GM23338 (cell line): ENCODE results near the gene FLVCR1. TPM values are rescaled to one million over a fixed set of nuclear protein-coding genes. Genes with fewer than 3 reads are reported as not detected.

Source experiments
- ATAC-seq: fragments of 200-7000 bp; cut with Tn5 transposase; 3 replicates; pipeline ENCODE4 v1.9.1; 2020
- DNase-seq: peaks from one replicate; pipeline ENCODE4 v3.0.0-alpha.2; 2015; ENCODE audit warnings: low spot score
- H2AFZ ChIP-seq: fragments of 200-600 bp; sonication (generic); 2 replicates; pipeline ENCODE4 v1.8.0; 2016; ENCODE audit warnings: antibody characterized with exemption, mild to moderate bottlenecking, moderate library complexity
- H3F3A ChIP-seq: fragments of 200-600 bp; sonication (generic); replicated peaks from 2 replicates; pipeline ENCODE4 v1.8.0; 2017; ENCODE audit warnings: antibody characterized with exemption, mixed run types, low read depth
- H3K27ac ChIP-seq: fragments of 200-600 bp; sonication (generic); 2 replicates; pipeline ENCODE4 v1.6.1; 2016; ENCODE audit warnings: low read depth
- H3K27me3 ChIP-seq: fragments of 200-600 bp; sonication (generic); 2 replicates; pipeline ENCODE4 v1.8.0; 2016; ENCODE audit warnings: mild to moderate bottlenecking, mixed run types, moderate library complexity; ENCODE audit not compliant: insufficient read depth
- H3K36me3 ChIP-seq: fragments of 200-600 bp; sonication (generic); 2 replicates; pipeline ENCODE4 v1.8.0; 2016; ENCODE audit warnings: mild to moderate bottlenecking; ENCODE audit not compliant: insufficient read depth
- H3K4me1 ChIP-seq: fragments of 200-600 bp; sonication (generic); 2 replicates; pipeline ENCODE4 v1.8.0; 2016; ENCODE audit warnings: mild to moderate bottlenecking, moderate library complexity; ENCODE audit not compliant: insufficient read depth
- H3K4me2 ChIP-seq: fragments of 200-600 bp; sonication (generic); 2 replicates; pipeline ENCODE4 v1.7.1; 2017; ENCODE audit warnings: mixed run types
- H3K4me3 ChIP-seq: fragments of 200-600 bp; sonication (generic); 2 replicates; pipeline ENCODE4 v1.6.1; 2016; ENCODE audit warnings: mixed run types
- H3K79me2 ChIP-seq: fragments of 200-600 bp; sonication (generic); replicated peaks from 2 replicates; pipeline ENCODE4 v1.8.0; 2017; ENCODE audit warnings: mild to moderate bottlenecking; ENCODE audit not compliant: insufficient read depth
- H3K9me2 ChIP-seq: fragments of 200-600 bp; sonication (generic); 2 replicates; pipeline ENCODE4 v1.8.0; 2017; ENCODE audit not compliant: insufficient read depth
- H4K20me1 ChIP-seq: fragments of 200-600 bp; sonication (generic); replicated peaks from 2 replicates; pipeline ENCODE4 v1.8.0; 2017; ENCODE audit warnings: mild to moderate bottlenecking; ENCODE audit not compliant: insufficient read depth
- H3K27ac Mint-ChIP-seq: 2 replicates; pipeline ENCODE4 v1.8.0; 2020; ENCODE audit warnings: inconsistent platforms, mild to moderate bottlenecking, moderate library complexity, mixed read lengths
- H3K27me3 Mint-ChIP-seq: 3 replicates; pipeline ENCODE4 v1.8.0; 2022; ENCODE audit warnings: low read depth, mild to moderate bottlenecking, moderate library complexity, mixed read lengths, inconsistent platforms; ENCODE audit not compliant: insufficient read depth, poor library complexity
- H3K36me3 Mint-ChIP-seq: 3 replicates; pipeline ENCODE4 v1.8.0; 2021; ENCODE audit warnings: low read depth, mild to moderate bottlenecking, inconsistent platforms, moderate library complexity, mixed read lengths
- H3K4me1 Mint-ChIP-seq: 3 replicates; pipeline ENCODE4 v1.8.0; 2020; ENCODE audit warnings: mild to moderate bottlenecking, inconsistent platforms, mixed read lengths
- H3K4me3 Mint-ChIP-seq: 3 replicates; pipeline ENCODE4 v1.8.0; 2021; ENCODE audit warnings: moderate library complexity, mild to moderate bottlenecking, inconsistent platforms, mixed read lengths
- H3K9me3 Mint-ChIP-seq: 3 replicates; pipeline ENCODE4 v1.8.0; 2020; ENCODE audit warnings: moderate library complexity, mild to moderate bottlenecking, inconsistent platforms, mixed read lengths
- CREB1 ChIP-seq: fragments of 250-450 bp; sonication (Bioruptor Pico); IDR thresholded peaks from 2 replicates; pipeline ENCODE4 v1.5.0; 2020; ENCODE audit warnings: low read depth, mild to moderate bottlenecking, moderate library complexity
- EZH2 ChIP-seq: fragments of 200-600 bp; sonication (generic); IDR thresholded peaks from one replicate; pipeline ENCODE4 v1.8.0; 2017; ENCODE audit warnings: antibody characterized with exemption, mild to moderate bottlenecking, low read depth; ENCODE audit not compliant: unreplicated experiment
- EZH2phosphoT487 ChIP-seq: fragments of 200-600 bp; sonication (generic); IDR thresholded peaks from one replicate; pipeline ENCODE4 v1.8.1; 2018; ENCODE audit warnings: antibody characterized with exemption; ENCODE audit not compliant: unreplicated experiment
- JUNB ChIP-seq: IDR thresholded peaks from one replicate; pipeline ENCODE4 v1.6.1; 2016; ENCODE audit warnings: antibody characterized with exemption; ENCODE audit not compliant: unreplicated experiment
- NANOG ChIP-seq: IDR thresholded peaks from 2 replicates; pipeline ENCODE4 v1.6.1; 2016; ENCODE audit warnings: antibody characterized with exemption, borderline replicate concordance
- POLR2AphosphoS5 ChIP-seq: IDR thresholded peaks from 2 replicates; pipeline ENCODE4 v1.6.1; 2016; ENCODE audit warnings: antibody characterized with exemption, low read depth
- STAT1 ChIP-seq: IDR thresholded peaks from one replicate; pipeline ENCODE4 v1.6.1; 2016; ENCODE audit warnings: antibody characterized with exemption; ENCODE audit not compliant: unreplicated experiment
- ZNF114 ChIP-seq: fragments of 250-450 bp; sonication (Bioruptor Pico); IDR thresholded peaks from 2 replicates; pipeline ENCODE4 v1.5.0; 2020; ENCODE audit warnings: mild to moderate bottlenecking, moderate library complexity
- polyA plus RNA-seq: library from polyadenylated mRNA; unstranded; fragments of >200 nt; fragmentation: Nextera tagmentation; extraction: Ambion mirVana; gene quantifications from 2 replicates; pipeline ENCODE4 v1.2.1, GENCODE V29; 2016
- total RNA-seq: library from RNA; depleted of rRNA; stranded (reverse); fragments of >200 nt; shearing (Covaris generic); gene quantifications from 2 replicates; pipeline ENCODE4 v1.2.3, GENCODE V29; 2014
- TF ChIP-seq, protein P1 (sequence below), 2 experiments: fragments of 200-600 bp in 1 of 2; sonication (generic) in 1 of 2; conservative IDR thresholded peaks; 2 replicates each; pipeline versions ENCODE4 v1.5.1 to v1.6.1; 2016 to 2017; ENCODE audit warnings: antibody characterized with exemption in 2 of 2, low read depth in 2 of 2, mild to moderate bottlenecking in 2 of 2, moderate library complexity in 1 of 2
- TF ChIP-seq, protein P2 (sequence below): IDR thresholded peaks from one replicate; pipeline ENCODE4 v1.6.1; 2018; ENCODE audit warnings: antibody characterized with exemption; ENCODE audit not compliant: unreplicated experiment

The FLVCR1 gene
- total and polyA plus RNA-seq, 2 experiments from 2014 or later: 60.5 to 93.5 TPM

DNA sequence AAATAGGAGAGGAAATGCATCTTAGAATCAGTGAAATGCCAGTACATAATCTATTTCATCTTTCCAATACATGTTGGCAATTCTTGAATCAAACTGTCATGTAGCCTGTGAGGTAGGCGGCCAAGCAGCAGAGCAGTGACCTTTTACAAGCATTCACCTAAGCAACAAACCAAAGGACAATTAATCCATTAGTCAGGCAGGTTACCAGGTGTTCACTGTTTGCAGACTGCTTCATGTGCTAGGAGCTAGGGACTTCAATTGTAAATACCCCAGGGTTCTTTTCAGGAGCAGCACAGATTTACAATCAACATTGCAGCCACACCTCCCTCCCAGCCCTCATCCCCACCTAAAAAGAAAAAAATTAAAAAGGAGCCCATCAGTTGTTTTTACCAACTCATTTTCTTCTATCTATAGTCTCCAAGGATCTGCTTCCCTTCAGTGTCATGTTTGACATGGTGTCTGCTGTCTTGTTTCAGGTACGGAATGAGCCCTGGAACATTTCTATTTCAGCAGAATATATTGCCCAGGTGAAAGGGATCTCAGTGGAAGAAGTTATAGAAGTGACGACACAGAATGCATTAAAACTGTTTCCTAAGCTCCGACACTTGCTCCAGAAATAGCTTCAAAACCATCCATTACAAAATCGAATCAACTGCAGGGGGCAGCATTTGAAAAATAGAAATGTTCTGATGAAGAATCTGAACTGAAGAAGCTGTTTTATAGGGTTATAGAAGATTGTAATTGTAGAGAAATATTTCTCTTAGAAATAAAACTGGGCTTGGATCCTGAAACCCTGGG is 43.3 kb upstream of the FLVCR1 start:
- Histone ChIP-seq H2AFZ (no peak overlapping the region), H3K4me3 (no peak overlapping the region), H4K20me1 (no peaks in the 10 kb centered on the region), H3F3A (no peaks in the 10 kb centered on the region), H3K9me2 (no peaks in the 10 kb centered on the region), H3K27ac (0 out of 2 replicates have a peak overlapping the region, but pooled peaks have one; percentile 1), H3K79me2 (no peaks in the 10 kb centered on the region), H3K27me3 (no peaks in the 10 kb centered on the region), H3K36me3 (no peaks in the 10 kb centered on the region), H3K4me1 (peaks cover 16% of the 10 kb centered on the region; the same call in 1 of the 2 replicates), H3K4me2 (no peak overlapping the region)
- ATAC-seq (peak; percentile 68), DNase-seq (peak; percentile 34)
- H3K36me3 Mint-ChIP-seq: no peaks in the 10 kb centered on the region; the same call in 2 of the 3 replicates
- peak overlapping the region; percentile 70; the same call in 1 of the 2 replicates for H3K27ac Mint-ChIP-seq
- TF ChIP-seq, protein P1, sequence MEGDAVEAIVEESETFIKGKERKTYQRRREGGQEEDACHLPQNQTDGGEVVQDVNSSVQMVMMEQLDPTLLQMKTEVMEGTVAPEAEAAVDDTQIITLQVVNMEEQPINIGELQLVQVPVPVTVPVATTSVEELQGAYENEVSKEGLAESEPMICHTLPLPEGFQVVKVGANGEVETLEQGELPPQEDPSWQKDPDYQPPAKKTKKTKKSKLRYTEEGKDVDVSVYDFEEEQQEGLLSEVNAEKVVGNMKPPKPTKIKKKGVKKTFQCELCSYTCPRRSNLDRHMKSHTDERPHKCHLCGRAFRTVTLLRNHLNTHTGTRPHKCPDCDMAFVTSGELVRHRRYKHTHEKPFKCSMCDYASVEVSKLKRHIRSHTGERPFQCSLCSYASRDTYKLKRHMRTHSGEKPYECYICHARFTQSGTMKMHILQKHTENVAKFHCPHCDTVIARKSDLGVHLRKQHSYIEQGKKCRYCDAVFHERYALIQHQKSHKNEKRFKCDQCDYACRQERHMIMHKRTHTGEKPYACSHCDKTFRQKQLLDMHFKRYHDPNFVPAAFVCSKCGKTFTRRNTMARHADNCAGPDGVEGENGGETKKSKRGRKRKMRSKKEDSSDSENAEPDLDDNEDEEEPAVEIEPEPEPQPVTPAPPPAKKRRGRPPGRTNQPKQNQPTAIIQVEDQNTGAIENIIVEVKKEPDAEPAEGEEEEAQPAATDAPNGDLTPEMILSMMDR (conservative IDR thresholded peaks at IDR 0.05; ENCODE audit: low read depth in 2 of 2): peak; percentile 36 to 57
- no peak for TF ChIP-seq EZH2phosphoT487
- H3K27me3 Mint-ChIP-seq: no peaks in the 10 kb centered on the region
- no peak overlapping the region for H3K4me3 Mint-ChIP-seq
- no peaks in the 10 kb centered on the region for H3K9me3 Mint-ChIP-seq
- H3K4me1 Mint-ChIP-seq: peaks cover 14% of the 10 kb centered on the region; the same call in 2 of the 3 replicates

DNA sequence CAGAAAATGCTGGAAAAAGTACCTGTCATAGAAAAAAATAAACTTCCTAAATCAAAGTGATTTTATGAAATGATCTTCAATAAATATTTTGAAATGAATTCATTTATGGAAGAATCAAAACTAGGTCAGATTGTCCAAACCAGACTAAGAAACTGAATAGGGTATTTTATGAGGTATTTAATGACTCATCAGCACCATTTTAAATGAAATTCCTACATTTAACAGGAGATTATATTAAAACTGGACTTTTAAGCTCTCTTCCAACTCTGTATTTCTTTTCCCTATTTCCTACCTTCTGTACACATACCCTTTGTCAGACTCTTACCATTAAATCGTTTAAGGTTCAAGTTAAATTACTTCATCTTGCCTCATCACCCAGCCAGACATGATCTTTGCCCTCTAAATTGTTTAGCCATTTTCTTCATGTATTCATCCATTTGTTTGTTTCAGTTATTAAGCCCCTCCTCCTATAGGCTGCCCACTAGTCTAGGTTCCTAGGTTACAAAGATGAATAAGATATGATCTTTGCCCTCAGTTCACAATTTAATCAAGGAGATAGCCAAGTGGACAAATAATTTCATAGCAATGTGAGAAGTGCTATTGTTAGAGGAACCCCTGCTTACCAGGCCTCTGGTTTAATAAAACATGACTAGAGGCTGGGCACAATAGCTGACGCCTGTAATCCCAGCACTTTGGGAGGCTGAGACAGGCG is 41.4 kb upstream of the FLVCR1 start:
- Histone ChIP-seq H3K36me3 (no peaks in the 10 kb centered on the region), H3K4me3 (no peak overlapping the region), H3K27me3 (no peaks in the 10 kb centered on the region), H4K20me1 (no peaks in the 10 kb centered on the region), H3K79me2 (no peaks in the 10 kb centered on the region), H3K4me2 (no peak overlapping the region), H3K4me1 (peaks cover 17% of the 10 kb centered on the region; the same call in 1 of the 2 replicates), H3K9me2 (no peaks in the 10 kb centered on the region), H3F3A (no peaks in the 10 kb centered on the region), H3K27ac (no peak overlapping the region), H2AFZ (no peak overlapping the region)
- Mint-ChIP-seq H3K9me3 (no peaks in the 10 kb centered on the region), H3K36me3 (no peaks in the 10 kb centered on the region), H3K27me3 (no peaks in the 10 kb centered on the region), H3K4me1 (peaks cover 15% of the 10 kb centered on the region; the same call in 2 of the 3 replicates), H3K27ac (no peak overlapping the region), H3K4me3 (no peak overlapping the region)
- ATAC-seq (no peak), DNase-seq (no peak)
- TF ChIP-seq STAT1 (no peak), CREB1 (CRISPR knock-in tag) (no peak), POLR2AphosphoS5 (no peak), EZH2 (no peak), EZH2phosphoT487 (no peak), NANOG (no peak), ZNF114 (CRISPR knock-in tag) (no peak), JUNB (no peak)
- TF ChIP-seq, protein P1 (conservative IDR thresholded peaks at IDR 0.05; ENCODE audit: low read depth in 2 of 2): no peak
- TF ChIP-seq, protein P2, sequence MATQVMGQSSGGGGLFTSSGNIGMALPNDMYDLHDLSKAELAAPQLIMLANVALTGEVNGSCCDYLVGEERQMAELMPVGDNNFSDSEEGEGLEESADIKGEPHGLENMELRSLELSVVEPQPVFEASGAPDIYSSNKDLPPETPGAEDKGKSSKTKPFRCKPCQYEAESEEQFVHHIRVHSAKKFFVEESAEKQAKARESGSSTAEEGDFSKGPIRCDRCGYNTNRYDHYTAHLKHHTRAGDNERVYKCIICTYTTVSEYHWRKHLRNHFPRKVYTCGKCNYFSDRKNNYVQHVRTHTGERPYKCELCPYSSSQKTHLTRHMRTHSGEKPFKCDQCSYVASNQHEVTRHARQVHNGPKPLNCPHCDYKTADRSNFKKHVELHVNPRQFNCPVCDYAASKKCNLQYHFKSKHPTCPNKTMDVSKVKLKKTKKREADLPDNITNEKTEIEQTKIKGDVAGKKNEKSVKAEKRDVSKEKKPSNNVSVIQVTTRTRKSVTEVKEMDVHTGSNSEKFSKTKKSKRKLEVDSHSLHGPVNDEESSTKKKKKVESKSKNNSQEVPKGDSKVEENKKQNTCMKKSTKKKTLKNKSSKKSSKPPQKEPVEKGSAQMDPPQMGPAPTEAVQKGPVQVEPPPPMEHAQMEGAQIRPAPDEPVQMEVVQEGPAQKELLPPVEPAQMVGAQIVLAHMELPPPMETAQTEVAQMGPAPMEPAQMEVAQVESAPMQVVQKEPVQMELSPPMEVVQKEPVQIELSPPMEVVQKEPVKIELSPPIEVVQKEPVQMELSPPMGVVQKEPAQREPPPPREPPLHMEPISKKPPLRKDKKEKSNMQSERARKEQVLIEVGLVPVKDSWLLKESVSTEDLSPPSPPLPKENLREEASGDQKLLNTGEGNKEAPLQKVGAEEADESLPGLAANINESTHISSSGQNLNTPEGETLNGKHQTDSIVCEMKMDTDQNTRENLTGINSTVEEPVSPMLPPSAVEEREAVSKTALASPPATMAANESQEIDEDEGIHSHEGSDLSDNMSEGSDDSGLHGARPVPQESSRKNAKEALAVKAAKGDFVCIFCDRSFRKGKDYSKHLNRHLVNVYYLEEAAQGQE: no peak
